Measurements from ENCODE around the gene RHBDF2. TPM values are rescaled to one million over a fixed set of nuclear protein-coding genes. Genes with fewer than 3 reads are reported as not detected.

Gene RHBDF2
- total RNA-seq, 3 donors from 2014 or later (not counting 1 experiment from before 2014, with no cell fraction given) = 194 to 233 (median 202) TPM

DNA sequence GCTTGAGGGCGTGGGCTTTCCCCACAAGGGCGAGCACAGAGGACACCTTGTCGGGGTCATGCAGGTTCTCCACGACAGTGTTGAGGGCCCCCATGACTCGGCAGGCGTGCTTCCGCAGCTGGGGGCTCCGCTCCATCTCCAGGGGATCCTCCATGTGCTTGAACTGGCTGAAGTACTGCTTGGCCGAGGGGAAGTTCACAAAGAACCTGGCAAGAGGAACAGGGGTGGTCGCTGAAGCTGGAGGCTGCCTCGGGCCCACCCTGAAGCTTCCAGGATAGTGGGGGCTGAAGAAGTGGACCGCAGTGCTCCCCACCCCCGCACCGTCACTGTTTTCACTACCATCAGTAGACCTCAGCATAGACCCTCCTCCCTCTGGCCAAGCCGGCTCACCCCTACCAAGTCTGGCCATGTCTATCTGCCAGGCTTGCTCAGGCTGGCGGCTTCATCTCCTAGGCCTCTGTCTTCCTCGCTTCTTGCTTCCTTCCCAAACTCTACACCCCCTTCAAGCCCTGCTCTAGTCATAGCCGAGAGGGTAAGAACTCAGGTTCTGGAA, 30.3 kb upstream of the RHBDF2 start:
- Histone ChIP-seq H3K27me3 (ENCODE audit: control insufficient read depth, insufficient read depth, low read length) (peaks cover 4% of the 10 kb centered on the region), H3K9me3 (ENCODE audit: control insufficient read depth, insufficient read depth, low read length) (no peaks in the 10 kb centered on the region), H3K36me3 (ENCODE audit: control insufficient read depth, insufficient read depth, low read length) (no peaks in the 10 kb centered on the region), H3K27ac (ENCODE audit: low read length) (no peak overlapping the region), H3K4me3 (ENCODE audit: low read length) (no peak overlapping the region), H3K4me1 (ENCODE audit: control insufficient read depth, insufficient read depth, low read length) (peaks cover 47% of the 10 kb centered on the region)
- WGBS (ENCODE audit: insufficient coverage) = 86% methylated on average over 18 of the region's 18 CpGs
- Mint-ChIP-seq H3K4me3 (peak overlapping the region; percentile 36), H3K27ac (peak overlapping the region in 1 of 2 donors; percentile 44), H3K36me3 (no peaks in the 10 kb centered on the region), H3K27me3 (ENCODE audit: low read depth in 2 of 2) (peaks cover 0 to 13% of the 10 kb centered on the region in 2 donors), H3K9me3 (no peaks in the 10 kb centered on the region), H3K4me1 (peaks cover 11 to 25% of the 10 kb centered on the region in 2 donors)
- no peak for ATAC-seq
- intact Hi-C loops (cut with micrococcal nuclease) = no loop called here
- no peak for DNase-seq
- TF ChIP-seq, protein P1, sequence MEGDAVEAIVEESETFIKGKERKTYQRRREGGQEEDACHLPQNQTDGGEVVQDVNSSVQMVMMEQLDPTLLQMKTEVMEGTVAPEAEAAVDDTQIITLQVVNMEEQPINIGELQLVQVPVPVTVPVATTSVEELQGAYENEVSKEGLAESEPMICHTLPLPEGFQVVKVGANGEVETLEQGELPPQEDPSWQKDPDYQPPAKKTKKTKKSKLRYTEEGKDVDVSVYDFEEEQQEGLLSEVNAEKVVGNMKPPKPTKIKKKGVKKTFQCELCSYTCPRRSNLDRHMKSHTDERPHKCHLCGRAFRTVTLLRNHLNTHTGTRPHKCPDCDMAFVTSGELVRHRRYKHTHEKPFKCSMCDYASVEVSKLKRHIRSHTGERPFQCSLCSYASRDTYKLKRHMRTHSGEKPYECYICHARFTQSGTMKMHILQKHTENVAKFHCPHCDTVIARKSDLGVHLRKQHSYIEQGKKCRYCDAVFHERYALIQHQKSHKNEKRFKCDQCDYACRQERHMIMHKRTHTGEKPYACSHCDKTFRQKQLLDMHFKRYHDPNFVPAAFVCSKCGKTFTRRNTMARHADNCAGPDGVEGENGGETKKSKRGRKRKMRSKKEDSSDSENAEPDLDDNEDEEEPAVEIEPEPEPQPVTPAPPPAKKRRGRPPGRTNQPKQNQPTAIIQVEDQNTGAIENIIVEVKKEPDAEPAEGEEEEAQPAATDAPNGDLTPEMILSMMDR (IDR thresholded peaks at IDR 0.05) = no peak

DNA sequence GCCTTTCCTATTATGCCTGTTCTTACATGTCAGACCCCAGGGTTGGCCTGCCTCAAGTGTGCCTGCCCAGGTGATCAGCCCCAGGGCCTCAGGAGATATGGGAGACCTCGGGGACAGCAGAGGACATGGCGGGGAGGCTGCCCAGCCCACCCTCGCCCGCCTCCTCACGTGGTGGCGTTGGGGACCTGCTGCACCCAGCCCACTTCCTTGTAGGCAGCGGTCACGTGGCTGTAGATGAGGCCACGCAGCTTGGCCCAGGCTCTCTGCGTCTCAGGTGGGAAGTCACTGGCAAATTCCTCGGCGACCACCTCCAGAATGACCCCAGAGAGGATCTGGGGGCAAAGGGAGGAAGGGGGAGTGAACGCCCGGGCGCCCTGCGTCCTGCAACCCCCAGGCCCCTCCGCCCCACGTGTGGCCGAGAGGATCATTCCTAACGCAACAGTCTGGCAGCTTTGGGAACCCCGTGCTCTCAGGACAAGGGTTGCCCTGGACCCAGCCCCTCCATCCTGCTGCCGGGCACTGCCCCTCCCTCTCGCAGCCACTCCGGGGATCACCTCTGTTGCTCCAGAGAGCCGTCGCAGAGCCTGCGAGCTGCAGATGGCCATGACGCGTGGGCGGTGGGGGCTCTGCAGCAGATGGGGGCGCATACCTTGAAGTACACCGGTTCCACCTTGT, 29.7 kb upstream of the RHBDF2 start:
- no peak overlapping the region for H3K4me3 Mint-ChIP-seq
- Histone ChIP-seq H3K4me3 (ENCODE audit: low read length) (no peak overlapping the region), H3K4me1 (ENCODE audit: control insufficient read depth, insufficient read depth, low read length) (peaks cover 47% of the 10 kb centered on the region), H3K36me3 (ENCODE audit: control insufficient read depth, insufficient read depth, low read length) (no peaks in the 10 kb centered on the region), H3K27me3 (ENCODE audit: control insufficient read depth, insufficient read depth, low read length) (no peaks in the 10 kb centered on the region), H3K9me3 (ENCODE audit: control insufficient read depth, insufficient read depth, low read length) (no peaks in the 10 kb centered on the region), H3K27ac (ENCODE audit: low read length) (peak overlapping the region; percentile 49)
- no peak for ATAC-seq
- H3K36me3 Mint-ChIP-seq = no peaks in the 10 kb centered on the region
- intact Hi-C loops (cut with micrococcal nuclease) = no loop called here
- no peak for DNase-seq
- TF ChIP-seq, protein P1 (IDR thresholded peaks at IDR 0.05) = no peak
- H3K9me3 Mint-ChIP-seq = no peaks in the 10 kb centered on the region
- peaks cover 11 to 25% of the 10 kb centered on the region in 2 donors for H3K4me1 Mint-ChIP-seq
- H3K27ac Mint-ChIP-seq = peak overlapping the region in 1 of 2 donors; percentile 77
- 74% methylated on average over 32 of the region's 32 CpGs for WGBS (ENCODE audit: insufficient coverage)
- H3K27me3 Mint-ChIP-seq (ENCODE audit: low read depth in 2 of 2) = peaks cover 0 to 7% of the 10 kb centered on the region in 2 donors

DNA sequence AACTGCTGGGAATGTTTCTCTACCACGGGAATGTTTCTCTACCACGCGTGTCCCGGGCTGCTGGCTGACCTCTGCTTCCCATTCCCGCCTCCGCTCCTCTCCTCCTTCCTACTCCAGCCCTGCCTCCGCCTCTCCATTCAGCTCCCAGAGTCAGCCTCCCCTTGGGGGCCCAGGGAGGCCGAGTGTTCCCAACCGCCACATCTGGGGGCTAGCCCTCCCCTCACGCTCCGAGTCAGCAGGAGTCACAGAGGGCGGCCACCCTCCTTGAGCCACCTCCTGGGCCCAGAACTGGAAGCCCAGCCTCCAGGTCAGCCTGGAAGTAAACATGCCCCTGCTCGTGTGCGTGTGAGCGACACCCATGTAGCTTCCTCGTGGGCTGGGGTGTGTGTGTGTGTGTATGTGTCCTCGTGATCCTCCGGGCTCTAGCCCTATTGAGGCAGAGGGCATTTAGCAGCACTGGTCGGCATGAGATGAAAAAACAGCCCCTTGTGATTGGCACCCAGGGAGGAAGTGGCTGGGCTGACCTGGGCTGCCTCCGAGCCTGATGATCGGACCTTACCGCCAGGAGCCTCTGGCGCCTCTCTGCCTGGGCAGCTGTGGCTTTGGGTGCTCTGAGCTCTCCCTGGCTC, 29.0 kb upstream of the RHBDF2 start:
- Mint-ChIP-seq H3K4me3 (peak overlapping the region; percentile 9), H3K27me3 (ENCODE audit: low read depth in 2 of 2) (peaks cover 0 to 5% of the 10 kb centered on the region in 2 donors), H3K36me3 (no peaks in the 10 kb centered on the region), H3K27ac (peak overlapping the region in 1 of 2 donors; percentile 77), H3K9me3 (no peaks in the 10 kb centered on the region), H3K4me1 (peaks cover 11 to 25% of the 10 kb centered on the region in 2 donors)
- H3K4me3 ChIP-seq (ENCODE audit: low read length) = no peak overlapping the region
- ATAC-seq (peak in 1 of 3 donors; percentile 11), DNase-seq (no peak)
- no peaks in the 10 kb centered on the region for H3K36me3 ChIP-seq (ENCODE audit: control insufficient read depth, insufficient read depth, low read length)
- TF ChIP-seq, protein P1 (IDR thresholded peaks at IDR 0.05) = no peak
- H3K27ac ChIP-seq (ENCODE audit: low read length) = peak overlapping the region; percentile 49
- intact Hi-C loops (cut with micrococcal nuclease) = no loop called here
- 71% methylated on average over 23 of the region's 23 CpGs for WGBS (ENCODE audit: insufficient coverage)
- no peaks in the 10 kb centered on the region for H3K27me3 ChIP-seq (ENCODE audit: control insufficient read depth, insufficient read depth, low read length)
- no peaks in the 10 kb centered on the region for H3K9me3 ChIP-seq (ENCODE audit: control insufficient read depth, insufficient read depth, low read length)
- H3K4me1 ChIP-seq (ENCODE audit: control insufficient read depth, insufficient read depth, low read length) = peaks cover 47% of the 10 kb centered on the region
